Measurements from ENCODE around the gene TRIM34. TPM values are rescaled to one million over a fixed set of nuclear protein-coding genes. Genes with fewer than 3 reads are reported as not detected.

Gene TRIM34
- polyA plus RNA-seq, 1 of the 3 experiments (the other 2 are of a cell fraction), result 3.2 TPM

DNA sequence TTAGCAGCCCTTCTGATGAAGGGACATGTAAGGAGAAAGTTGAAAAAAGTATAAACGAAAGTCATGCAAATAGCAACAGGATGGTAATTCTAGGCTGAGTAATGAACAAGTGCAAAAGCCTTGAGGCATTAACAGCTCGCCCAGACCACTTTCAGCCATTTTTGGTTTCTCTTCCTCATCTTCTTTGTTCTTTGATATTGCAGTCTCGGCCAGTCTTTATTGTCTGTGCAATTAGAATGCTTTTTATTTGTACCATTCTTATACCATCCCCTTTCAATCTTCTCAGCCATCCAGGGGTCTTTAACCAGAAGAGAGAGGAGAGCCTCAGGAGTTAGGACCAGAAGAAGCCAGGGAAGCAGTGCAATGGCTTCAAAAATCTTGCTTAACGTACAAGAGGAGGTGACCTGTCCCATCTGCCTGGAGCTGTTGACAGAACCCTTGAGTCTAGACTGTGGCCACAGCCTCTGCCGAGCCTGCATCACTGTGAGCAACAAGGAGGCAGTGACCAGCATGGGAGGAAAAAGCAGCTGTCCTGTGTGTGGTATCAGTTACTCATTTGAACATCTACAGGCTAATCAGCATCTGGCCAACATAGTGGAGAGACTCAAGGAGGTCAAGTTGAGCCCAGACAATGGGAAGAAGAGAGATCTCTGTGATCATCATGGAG lies 7.3 kb downstream of the TRIM34 start:
- H3F3A ChIP-seq (replicated peaks; ENCODE audit: insufficient read depth), result no peaks in the 10 kb centered on the region
- no peak for DNase-seq
- no peak overlapping the region for H3K27ac ChIP-seq (ENCODE audit: low read depth in 2 of 2, low read length in 1 of 2)
- H3K79me2 ChIP-seq (ENCODE audit: insufficient read depth), result no peaks in the 10 kb centered on the region
- TF ChIP-seq FOXM1 (IDR thresholded peaks at IDR 0.05; ENCODE audit: low read depth) (no peak), EP300 (IDR thresholded peaks at IDR 0.05; ENCODE audit: borderline replicate concordance in 1 of 2, low read depth in 1 of 2, low read length in 1 of 2) (no peak), CHD2 (IDR thresholded peaks at IDR 0.05; ENCODE audit: low read length, partially characterized antibody) (no peak), GATA2 (CRISPR knock-in tag; IDR thresholded peaks at IDR 0.05) (no peak), RFX5 (IDR thresholded peaks at IDR 0.05; ENCODE audit: low read length) (no peak), NFIC (IDR thresholded peaks at IDR 0.05; ENCODE audit: borderline replicate concordance) (no peak), NRF1 (IDR thresholded peaks at IDR 0.05; ENCODE audit: low read depth, low read length) (no peak), SMC3 (IDR thresholded peaks at IDR 0.05; ENCODE audit: low read depth, low read length) (no peak), FOXJ3 (CRISPR knock-in tag; IDR thresholded peaks at IDR 0.05) (no peak), RAD21 (IDR thresholded peaks at IDR 0.05; ENCODE audit: low read length) (no peak)
- TF ChIP-seq, protein P1, sequence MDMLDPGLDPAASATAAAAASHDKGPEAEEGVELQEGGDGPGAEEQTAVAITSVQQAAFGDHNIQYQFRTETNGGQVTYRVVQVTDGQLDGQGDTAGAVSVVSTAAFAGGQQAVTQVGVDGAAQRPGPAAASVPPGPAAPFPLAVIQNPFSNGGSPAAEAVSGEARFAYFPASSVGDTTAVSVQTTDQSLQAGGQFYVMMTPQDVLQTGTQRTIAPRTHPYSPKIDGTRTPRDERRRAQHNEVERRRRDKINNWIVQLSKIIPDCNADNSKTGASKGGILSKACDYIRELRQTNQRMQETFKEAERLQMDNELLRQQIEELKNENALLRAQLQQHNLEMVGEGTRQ (IDR thresholded peaks at IDR 0.05; ENCODE audit: borderline replicate concordance, low read depth, low read length), result no peak
- TF ChIP-seq, protein P2, sequence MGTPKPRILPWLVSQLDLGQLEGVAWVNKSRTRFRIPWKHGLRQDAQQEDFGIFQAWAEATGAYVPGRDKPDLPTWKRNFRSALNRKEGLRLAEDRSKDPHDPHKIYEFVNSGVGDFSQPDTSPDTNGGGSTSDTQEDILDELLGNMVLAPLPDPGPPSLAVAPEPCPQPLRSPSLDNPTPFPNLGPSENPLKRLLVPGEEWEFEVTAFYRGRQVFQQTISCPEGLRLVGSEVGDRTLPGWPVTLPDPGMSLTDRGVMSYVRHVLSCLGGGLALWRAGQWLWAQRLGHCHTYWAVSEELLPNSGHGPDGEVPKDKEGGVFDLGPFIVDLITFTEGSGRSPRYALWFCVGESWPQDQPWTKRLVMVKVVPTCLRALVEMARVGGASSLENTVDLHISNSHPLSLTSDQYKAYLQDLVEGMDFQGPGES (IDR thresholded peaks at IDR 0.05; ENCODE audit: low read depth, low read length), result no peak
- TF ChIP-seq, protein P3, sequence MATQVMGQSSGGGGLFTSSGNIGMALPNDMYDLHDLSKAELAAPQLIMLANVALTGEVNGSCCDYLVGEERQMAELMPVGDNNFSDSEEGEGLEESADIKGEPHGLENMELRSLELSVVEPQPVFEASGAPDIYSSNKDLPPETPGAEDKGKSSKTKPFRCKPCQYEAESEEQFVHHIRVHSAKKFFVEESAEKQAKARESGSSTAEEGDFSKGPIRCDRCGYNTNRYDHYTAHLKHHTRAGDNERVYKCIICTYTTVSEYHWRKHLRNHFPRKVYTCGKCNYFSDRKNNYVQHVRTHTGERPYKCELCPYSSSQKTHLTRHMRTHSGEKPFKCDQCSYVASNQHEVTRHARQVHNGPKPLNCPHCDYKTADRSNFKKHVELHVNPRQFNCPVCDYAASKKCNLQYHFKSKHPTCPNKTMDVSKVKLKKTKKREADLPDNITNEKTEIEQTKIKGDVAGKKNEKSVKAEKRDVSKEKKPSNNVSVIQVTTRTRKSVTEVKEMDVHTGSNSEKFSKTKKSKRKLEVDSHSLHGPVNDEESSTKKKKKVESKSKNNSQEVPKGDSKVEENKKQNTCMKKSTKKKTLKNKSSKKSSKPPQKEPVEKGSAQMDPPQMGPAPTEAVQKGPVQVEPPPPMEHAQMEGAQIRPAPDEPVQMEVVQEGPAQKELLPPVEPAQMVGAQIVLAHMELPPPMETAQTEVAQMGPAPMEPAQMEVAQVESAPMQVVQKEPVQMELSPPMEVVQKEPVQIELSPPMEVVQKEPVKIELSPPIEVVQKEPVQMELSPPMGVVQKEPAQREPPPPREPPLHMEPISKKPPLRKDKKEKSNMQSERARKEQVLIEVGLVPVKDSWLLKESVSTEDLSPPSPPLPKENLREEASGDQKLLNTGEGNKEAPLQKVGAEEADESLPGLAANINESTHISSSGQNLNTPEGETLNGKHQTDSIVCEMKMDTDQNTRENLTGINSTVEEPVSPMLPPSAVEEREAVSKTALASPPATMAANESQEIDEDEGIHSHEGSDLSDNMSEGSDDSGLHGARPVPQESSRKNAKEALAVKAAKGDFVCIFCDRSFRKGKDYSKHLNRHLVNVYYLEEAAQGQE (IDR thresholded peaks at IDR 0.05; ENCODE audit: low read depth, low read length), result no peak
- TF ChIP-seq, protein P4, sequence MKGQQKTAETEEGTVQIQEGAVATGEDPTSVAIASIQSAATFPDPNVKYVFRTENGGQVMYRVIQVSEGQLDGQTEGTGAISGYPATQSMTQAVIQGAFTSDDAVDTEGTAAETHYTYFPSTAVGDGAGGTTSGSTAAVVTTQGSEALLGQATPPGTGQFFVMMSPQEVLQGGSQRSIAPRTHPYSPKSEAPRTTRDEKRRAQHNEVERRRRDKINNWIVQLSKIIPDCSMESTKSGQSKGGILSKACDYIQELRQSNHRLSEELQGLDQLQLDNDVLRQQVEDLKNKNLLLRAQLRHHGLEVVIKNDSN (IDR thresholded peaks at IDR 0.05; ENCODE audit: borderline replicate concordance, low read depth), result no peak
- H3K36me3 ChIP-seq (replicated peaks in 1 of 2; ENCODE audit: control insufficient read depth in 1 of 2, insufficient read depth in 2 of 2, low read length in 1 of 2), result no peaks in the 10 kb centered on the region
- no peaks in the 10 kb centered on the region for H4K20me1 ChIP-seq (ENCODE audit: insufficient read depth)
- no peak overlapping the region for H2AFZ ChIP-seq (ENCODE audit: low read depth)
- ChIA-PET CTCF (no interaction called here), POLR2A (no interaction called here)
- H3K27me3 ChIP-seq (ENCODE audit: insufficient read depth), result no peaks in the 10 kb centered on the region
- no peak overlapping the region for H3K4me3 ChIP-seq (ENCODE audit: low read depth in 2 of 2, low read length in 1 of 2)
- WGBS (ENCODE audit: low lambda C conversion rate), result 9% methylated on average over 5 of the region's 5 CpGs
- no peak overlapping the region for H3K9ac ChIP-seq
- no peaks in the 10 kb centered on the region for H3K9me3 ChIP-seq
- no peak overlapping the region for H3K4me2 ChIP-seq
- H3K9me2 ChIP-seq, result no peaks in the 10 kb centered on the region
- H3K4me1 ChIP-seq (ENCODE audit: control insufficient read depth in 1 of 2, insufficient read depth in 2 of 2, low read depth in 1 of 2, low read length in 1 of 2), result no peaks in the 10 kb centered on the region
